ENCODE results near the gene IMMP2L.
A peak's percentile ranks its signal among the peaks of the same experiment; 100 is the strongest.

Gene IMMP2L

DNA sequence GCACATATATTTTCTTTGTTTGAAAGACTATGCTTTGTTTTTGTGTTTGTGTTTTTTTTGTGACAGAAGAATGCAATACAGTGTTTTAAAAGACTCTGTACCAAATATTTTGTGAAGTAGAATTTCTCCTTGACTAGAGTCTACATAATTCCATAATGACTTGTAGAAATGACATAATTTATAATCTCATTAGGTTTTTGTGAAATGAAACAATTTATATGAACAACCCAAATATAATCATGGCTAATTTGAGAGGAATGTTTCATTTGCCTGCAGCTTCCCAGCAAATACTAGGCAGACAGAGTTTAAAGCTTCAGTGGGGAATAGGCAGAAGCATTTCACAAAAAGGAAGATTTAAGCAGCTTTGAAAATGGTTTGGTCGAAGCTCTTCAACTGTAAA, 686.9 kb downstream of the IMMP2L start:
- H3F3A ChIP-seq (ENCODE audit: low read depth): no peaks in the 10 kb centered on the region
- H3K9me2 ChIP-seq (replicated peaks; ENCODE audit: low read depth, low read length): no peaks in the 10 kb centered on the region
- peaks cover 18% of the 10 kb centered on the region for H3K4me1 ChIP-seq (ENCODE audit: insufficient read depth, low read length, poor library complexity, severe bottlenecking)
- H2AFZ ChIP-seq (ENCODE audit: low read length): no peak overlapping the region
- no peaks in the 10 kb centered on the region for H3K36me3 ChIP-seq (ENCODE audit: insufficient read depth, low read length)
- H3K9me3 ChIP-seq (ENCODE audit: insufficient read depth, low read depth, low read length): no peaks in the 10 kb centered on the region
- H3K4me3 ChIP-seq (ENCODE audit: low read length, poor library complexity, severe bottlenecking): no peak overlapping the region
- H3K27me3 ChIP-seq (ENCODE audit: insufficient read depth, low read length, poor library complexity, severe bottlenecking): no peaks in the 10 kb centered on the region
- no peak for TF ChIP-seq CTCF (conservative IDR thresholded peaks at IDR 0.05; ENCODE audit: low read length)
- TF ChIP-seq EZH2phosphoT487 (IDR thresholded peaks at IDR 0.05; ENCODE audit: borderline replicate concordance): no peak
- no peak overlapping the region for H3K4me2 ChIP-seq (ENCODE audit: low read depth, low read length, poor library complexity, severe bottlenecking)
- H3K79me2 ChIP-seq (ENCODE audit: insufficient read depth, low read length): no peaks in the 10 kb centered on the region
- H3K9ac ChIP-seq (ENCODE audit: low read depth, low read length, poor library complexity, severe bottlenecking): no peak overlapping the region
- H4K20me1 ChIP-seq (ENCODE audit: insufficient read depth, low read length, poor library complexity, severe bottlenecking): no peaks in the 10 kb centered on the region

DNA sequence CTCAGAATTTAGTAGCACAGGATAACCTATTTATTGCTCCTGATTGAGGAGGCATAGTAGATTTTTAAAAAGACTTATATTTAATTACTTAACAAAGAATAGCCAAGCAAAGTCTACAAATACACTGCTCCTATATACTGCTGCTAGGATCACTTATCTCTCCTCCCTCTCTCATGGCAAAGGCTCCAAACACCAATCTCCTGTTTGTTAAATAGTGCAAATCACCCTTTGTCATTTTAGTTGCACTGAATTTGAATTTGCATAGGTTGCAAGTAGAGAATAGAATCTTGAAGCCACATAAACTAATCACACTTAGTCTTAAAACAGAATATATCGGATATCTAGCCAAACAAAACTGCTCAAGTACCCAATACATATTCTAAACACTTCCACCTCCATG, 690.4 kb downstream of the IMMP2L start:
- no peaks in the 10 kb centered on the region for H3K9me3 ChIP-seq (ENCODE audit: insufficient read depth, low read depth, low read length)
- no peaks in the 10 kb centered on the region for H3K9me2 ChIP-seq (replicated peaks; ENCODE audit: low read depth, low read length)
- H3F3A ChIP-seq (ENCODE audit: low read depth): no peaks in the 10 kb centered on the region
- H3K36me3 ChIP-seq (ENCODE audit: insufficient read depth, low read length): no peaks in the 10 kb centered on the region
- no peak overlapping the region for H3K4me2 ChIP-seq (ENCODE audit: low read depth, low read length, poor library complexity, severe bottlenecking)
- no peak overlapping the region for H3K4me3 ChIP-seq (ENCODE audit: low read length, poor library complexity, severe bottlenecking)
- no peaks in the 10 kb centered on the region for H3K79me2 ChIP-seq (ENCODE audit: insufficient read depth, low read length)
- H3K27me3 ChIP-seq (ENCODE audit: insufficient read depth, low read length, poor library complexity, severe bottlenecking): no peaks in the 10 kb centered on the region
- TF ChIP-seq CTCF (conservative IDR thresholded peaks at IDR 0.05; ENCODE audit: low read length) (no peak), EZH2phosphoT487 (IDR thresholded peaks at IDR 0.05; ENCODE audit: borderline replicate concordance) (no peak)
- no peak overlapping the region for H3K9ac ChIP-seq (ENCODE audit: low read depth, low read length, poor library complexity, severe bottlenecking)
- H4K20me1 ChIP-seq (ENCODE audit: insufficient read depth, low read length, poor library complexity, severe bottlenecking): no peaks in the 10 kb centered on the region
- H3K4me1 ChIP-seq (ENCODE audit: insufficient read depth, low read length, poor library complexity, severe bottlenecking): peaks cover 22% of the 10 kb centered on the region
- H2AFZ ChIP-seq (ENCODE audit: low read length): no peak overlapping the region

DNA sequence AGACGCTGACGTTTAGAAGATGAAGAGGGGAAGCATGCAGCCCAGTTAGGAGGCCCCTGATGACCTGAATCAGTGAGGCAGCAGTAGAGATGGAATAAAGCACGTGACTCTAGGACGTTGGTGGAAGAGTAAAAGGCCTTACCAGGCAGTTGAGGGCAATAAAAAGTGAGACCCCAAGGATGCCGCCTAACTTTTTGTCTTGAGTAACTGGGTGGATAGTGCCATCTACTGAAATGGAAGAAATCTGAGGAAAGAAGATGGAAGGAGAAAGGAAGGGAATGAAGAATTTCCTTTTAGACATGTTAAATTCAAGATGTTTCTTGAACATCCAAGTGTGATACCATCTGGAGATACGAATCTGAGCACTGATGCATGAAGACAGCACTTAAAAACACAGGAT, 691.4 kb downstream of the IMMP2L start:
- Histone ChIP-seq H2AFZ (ENCODE audit: low read length) (peak overlapping the region; percentile 32; the same call in 1 of the 2 replicates), H3F3A (ENCODE audit: low read depth) (no peaks in the 10 kb centered on the region), H3K36me3 (ENCODE audit: insufficient read depth, low read length) (no peaks in the 10 kb centered on the region), H3K27me3 (ENCODE audit: insufficient read depth, low read length, poor library complexity, severe bottlenecking) (no peaks in the 10 kb centered on the region), H3K4me2 (ENCODE audit: low read depth, low read length, poor library complexity, severe bottlenecking) (peak overlapping the region; percentile 33), H3K9me2 (replicated peaks; ENCODE audit: low read depth, low read length) (no peaks in the 10 kb centered on the region), H3K9me3 (ENCODE audit: insufficient read depth, low read depth, low read length) (no peaks in the 10 kb centered on the region), H4K20me1 (ENCODE audit: insufficient read depth, low read length, poor library complexity, severe bottlenecking) (no peaks in the 10 kb centered on the region), H3K4me3 (ENCODE audit: low read length, poor library complexity, severe bottlenecking) (no peak overlapping the region), H3K9ac (ENCODE audit: low read depth, low read length, poor library complexity, severe bottlenecking) (peak overlapping the region; percentile 13), H3K79me2 (ENCODE audit: insufficient read depth, low read length) (no peaks in the 10 kb centered on the region), H3K4me1 (ENCODE audit: insufficient read depth, low read length, poor library complexity, severe bottlenecking) (peaks cover 22% of the 10 kb centered on the region)
- no peak for TF ChIP-seq EZH2phosphoT487 (IDR thresholded peaks at IDR 0.05; ENCODE audit: borderline replicate concordance)
- TF ChIP-seq CTCF (conservative IDR thresholded peaks at IDR 0.05; ENCODE audit: low read length): peak; percentile 35

Data from Loucy (cell line).